H1 (cell line): ENCODE measurements around the gene ITPRIPL2. TPM values are rescaled to one million over a fixed set of nuclear protein-coding genes. Genes with fewer than 3 reads are reported as not detected.

Source experiments
- CTCF ChIA-PET: fragments of 300-600 bp; sonication (Branson Sonifier 250); formaldehyde crosslinking; loops from one replicate; lab custom pipeline; 2021; ENCODE audit not compliant: partially characterized antibody; lab: Charles Lee
- POLR2A ChIA-PET: fragments of 300-600 bp; sonication (Branson Sonifier 250); formaldehyde crosslinking; loops from one replicate; lab custom pipeline; 2021; ENCODE audit warnings: inconsistent platforms; ENCODE audit not compliant: partially characterized antibody; lab: Charles Lee
- DNase-seq, 2 experiments: peaks; one replicate each; pipeline versions ENCODE4 v3.0.0 to v3.0.0-alpha.2; 2010 to 2022; ENCODE audit warnings: low spot score in 2 of 2, low read depth in 1 of 2, mixed read lengths in 1 of 2
- FAIRE-seq: peaks from 2 replicates; lab custom pipeline; 2011; peaks lifted over from hg19 to GRCh38; lab: Jason Lieb, UNC
- H2AFZ ChIP-seq: 2 replicates; pipeline ENCODE4 v1.8.1; 2012; ENCODE audit warnings: low read length, inconsistent platforms
- H2AK5ac ChIP-seq: 2 replicates; pipeline ENCODE4 v1.6.1; 2013; ENCODE audit warnings: low read depth, low read length
- H2BK120ac ChIP-seq: replicated peaks from 2 replicates; pipeline ENCODE3; 2013; ENCODE audit warnings: low read depth, low read length, inconsistent platforms
- H2BK12ac ChIP-seq: 2 replicates; pipeline ENCODE4 v1.6.1; 2013; ENCODE audit warnings: low read depth, low read length
- H2BK15ac ChIP-seq: 2 replicates; pipeline ENCODE4 v1.6.1; 2013; ENCODE audit warnings: low read length
- H2BK20ac ChIP-seq: 2 replicates; pipeline ENCODE4 v1.6.1; 2013; ENCODE audit warnings: low read length
- H2BK5ac ChIP-seq: 2 replicates; pipeline ENCODE4 v1.6.1; 2013; ENCODE audit warnings: low read depth, low read length
- H3K14ac ChIP-seq: 2 replicates; pipeline ENCODE4 v1.6.1; 2013; ENCODE audit warnings: inconsistent platforms; ENCODE audit not compliant: insufficient read length
- H3K18ac ChIP-seq: 2 replicates; pipeline ENCODE4 v1.6.1; 2013; ENCODE audit warnings: low read length; ENCODE audit errors: extremely low read depth
- H3K23ac ChIP-seq: 2 replicates; pipeline ENCODE4 v1.6.1; 2013; ENCODE audit warnings: inconsistent platforms; ENCODE audit not compliant: insufficient read length
- H3K23me2 ChIP-seq: 2 replicates; pipeline ENCODE4 v1.6.1; 2013; ENCODE audit warnings: low read depth, low read length
- H3K27ac ChIP-seq: 2 replicates; pipeline ENCODE4 v1.6.1; 2011; ENCODE audit warnings: low read depth, low read length, inconsistent platforms
- H3K27me3 ChIP-seq, 4 experiments: replicated peaks in 1 of 4; 1 replicate in 1 of 4; 2 replicates in 3 of 4; pipeline versions ENCODE4 v1.6.1 to v1.8.1; 2011 to 2013; ENCODE audit warnings: low read length in 3 of 4, mild to moderate bottlenecking in 3 of 4, inconsistent platforms in 2 of 4, mixed read lengths in 2 of 4, moderate library complexity in 1 of 4; ENCODE audit not compliant: control insufficient read depth in 3 of 4, insufficient read depth in 3 of 4; ENCODE audit errors: extremely low read depth in 1 of 4
- H3K36me3 ChIP-seq, 4 experiments: 2 replicates each; pipeline versions ENCODE4 v1.6.1 to v1.8.1; 2011 to 2013; ENCODE audit warnings: mild to moderate bottlenecking in 4 of 4, low read length in 3 of 4, moderate library complexity in 2 of 4, control low read depth in 1 of 4, inconsistent platforms in 1 of 4; ENCODE audit not compliant: insufficient read depth in 4 of 4, control insufficient read depth in 2 of 4
- H3K4ac ChIP-seq: replicated peaks from 2 replicates; pipeline ENCODE3; 2013; ENCODE audit warnings: low read length, low read depth, mixed read lengths, inconsistent platforms; ENCODE audit not compliant: insufficient read length
- H3K4me1 ChIP-seq, 4 experiments: replicated peaks in 1 of 4; 1 replicate in 1 of 4; 2 replicates in 3 of 4; pipeline versions ENCODE4 v1.6.1 to v1.8.1; 2011 to 2013; ENCODE audit warnings: low read length in 3 of 4, inconsistent platforms in 2 of 4, mixed read lengths in 1 of 4; ENCODE audit not compliant: insufficient read depth in 4 of 4, control insufficient read depth in 3 of 4
- H3K4me2 ChIP-seq, 2 experiments: 2 replicates each; pipeline versions ENCODE4 v1.6.1 to v1.8.1; 2011 to 2013; ENCODE audit warnings: low read depth in 2 of 2, low read length in 2 of 2, control low read depth in 1 of 2, inconsistent platforms in 1 of 2, mild to moderate bottlenecking in 1 of 2; ENCODE audit not compliant: insufficient read depth in 1 of 2
- H3K4me3 ChIP-seq, 4 experiments: fragments of 200-600, 300-600 bp in 1 of 4; sonication (generic), shearing (Covaris generic), sonication (Bioruptor Twin) in 1 of 4; 2 replicates each; pipeline versions ENCODE4 v1.5.1 to v1.8.1; 2011 to 2016; ENCODE audit warnings: low read length in 4 of 4, low read depth in 3 of 4, control low read depth in 2 of 4, inconsistent platforms in 2 of 4, mild to moderate bottlenecking in 2 of 4, mixed read lengths in 1 of 4, moderate library complexity in 1 of 4; ENCODE audit not compliant: insufficient read depth in 2 of 4; ENCODE audit errors: extremely low read depth in 1 of 4
- H3K56ac ChIP-seq: replicated peaks from 2 replicates; pipeline ENCODE3; 2013; ENCODE audit warnings: low read depth, mild to moderate bottlenecking, mixed read lengths, low read length, inconsistent platforms; ENCODE audit not compliant: insufficient read length
- H3K79me1 ChIP-seq: 2 replicates; pipeline ENCODE4 v1.6.1; 2013; ENCODE audit warnings: low read depth, low read length, control low read depth
- H3K79me2 ChIP-seq, 2 experiments: 2 replicates each; pipeline versions ENCODE4 v1.6.1 to v1.8.1; 2012 to 2013; ENCODE audit warnings: low read length in 2 of 2, mild to moderate bottlenecking in 2 of 2, inconsistent platforms in 1 of 2; ENCODE audit not compliant: insufficient read depth in 2 of 2, control insufficient read depth in 1 of 2
- H3K9ac ChIP-seq, 4 experiments: replicated peaks in 1 of 4; 1 replicate in 1 of 4; 2 replicates in 3 of 4; pipeline versions ENCODE4 v1.6.1 to v1.8.1; 2011 to 2013; ENCODE audit warnings: low read depth in 3 of 4, low read length in 3 of 4, control low read depth in 2 of 4, mild to moderate bottlenecking in 2 of 4, moderate library complexity in 2 of 4, inconsistent platforms in 1 of 4; ENCODE audit errors: extremely low read depth in 1 of 4
- H3K9me3 ChIP-seq, 2 experiments: 2 replicates each; pipeline versions ENCODE4 v1.6.1 to v1.8.1; 2012 to 2013; ENCODE audit warnings: mild to moderate bottlenecking in 2 of 2, moderate library complexity in 2 of 2, control low read depth in 1 of 2, inconsistent platforms in 1 of 2, low read depth in 1 of 2, low read length in 1 of 2, mixed read lengths in 1 of 2; ENCODE audit not compliant: insufficient read depth in 2 of 2
- H4K20me1 ChIP-seq, 2 experiments: replicated peaks in 1 of 2; 2 replicates each; pipeline versions ENCODE3 to v1.8.1; 2011 to 2013; ENCODE audit warnings: inconsistent platforms in 2 of 2, low read length in 2 of 2, mild to moderate bottlenecking in 1 of 2; ENCODE audit not compliant: insufficient read depth in 2 of 2, control insufficient read depth in 1 of 2
- H4K5ac ChIP-seq: 2 replicates; pipeline ENCODE4 v1.6.1; 2013; ENCODE audit warnings: low read length, low read depth, mixed read lengths, inconsistent platforms; ENCODE audit not compliant: insufficient read length
- H4K8ac ChIP-seq: 2 replicates; pipeline ENCODE4 v1.8.0; 2013; ENCODE audit warnings: mild to moderate bottlenecking, moderate library complexity, low read length, inconsistent platforms; ENCODE audit not compliant: insufficient read depth; ENCODE audit errors: extremely low read depth
- H4K91ac ChIP-seq: replicated peaks from 2 replicates; pipeline ENCODE3; 2013; ENCODE audit warnings: low read length, mixed read lengths, inconsistent platforms; ENCODE audit not compliant: insufficient read length
- CBX5 ChIP-seq: fragments of 300-800, 300-1000 bp; sonication (generic); IDR thresholded peaks from 2 replicates; pipeline ENCODE4 v1.7.1; 2016; ENCODE audit warnings: antibody characterized with exemption, low read length, low read depth
- NANOG ChIP-seq: IDR thresholded peaks from 2 replicates; pipeline ENCODE4 v1.6.1; 2011; ENCODE audit warnings: low read length, low read depth, mild to moderate bottlenecking, inconsistent platforms; ENCODE audit not compliant: insufficient read depth, poor library complexity, severe bottlenecking
- RBBP5 ChIP-seq: IDR thresholded peaks from 2 replicates; pipeline ENCODE4 v1.7.1; 2012; ENCODE audit warnings: low read depth, mild to moderate bottlenecking, inconsistent platforms, low read length, moderate library complexity, borderline replicate concordance
- SIX5 ChIP-seq: IDR thresholded peaks from 2 replicates; pipeline ENCODE4 v1.6.1; 2011; ENCODE audit warnings: mild to moderate bottlenecking, low read depth, low read length
- SP1 ChIP-seq: IDR thresholded peaks from 2 replicates; pipeline ENCODE4 v1.6.1; 2011; ENCODE audit warnings: low read depth, low read length
- SUZ12 ChIP-seq: fragments of 200-600 bp; sonication (generic); IDR thresholded peaks from 2 replicates; pipeline ENCODE4 v1.6.1; 2012; ENCODE audit warnings: mild to moderate bottlenecking, inconsistent platforms, low read length, moderate library complexity, mixed read lengths
- TCF12 ChIP-seq: IDR thresholded peaks from 2 replicates; pipeline ENCODE4 v1.6.1; 2011; ENCODE audit warnings: low read depth, mild to moderate bottlenecking, low read length
- WGBS, 2 experiments: shearing (Covaris generic) in 1 of 2; methylation state at CpG; one replicate each; pipeline versions ENCODE4 v1.1.6 to v1.1.7; 2013 to 2015; ENCODE audit warnings: low lambda C conversion rate in 2 of 2, mixed read lengths in 2 of 2, inconsistent platforms in 1 of 2, low coverage in 1 of 2, missing lambda C conversion rate in 1 of 2; ENCODE audit not compliant: insufficient replicate concordance in 2 of 2, insufficient coverage in 1 of 2, insufficient read length in 1 of 2; ENCODE audit errors: extremely low coverage in 1 of 2, missing lambda C conversion rate in 1 of 2; 5-methylcytosine and 5-hydroxymethylcytosine counted together
- polyA plus RNA-seq, 7 experiments: library from polyadenylated mRNA; depleted of rRNA in 3 of 7; stranded (reverse) in 5 of 7; unstranded in 2 of 7; fragments of >200 nt in 5 of 7; fragments of 200-250 nt in 2 of 7; gene quantifications; 1 replicate in 5 of 7; 2 replicates in 1 of 7; 4 replicates in 1 of 7; pipeline versions ENCODE4 v1.2.1 to v1.2.3, GENCODE V29; 2011 to 2013; ENCODE audit warnings: missing spikeins in 2 of 7, mixed read lengths in 2 of 7
- total RNA-seq: library from RNA; stranded (reverse); fragmentation: NEBNext Ultra II Directional; extraction: Animal tissue kit (Norgen Biotek cat#: 25700); gene quantifications from 2 replicates; pipeline ENCODE4 v1.2.1, GENCODE V29; 2021
- TF ChIP-seq, protein P1 (sequence below): IDR thresholded peaks from 2 replicates; pipeline ENCODE4 v1.6.1; 2011; ENCODE audit warnings: low read depth, mild to moderate bottlenecking, low read length; ENCODE audit not compliant: insufficient read depth

The ITPRIPL2 gene
- total and polyA plus RNA-seq, 2 of the 8 experiments (the other 6 are each of a cell fraction or from before 2014, with no cell fraction given) = 1.1 to 3.4 TPM

- Histone ChIP-seq H3K18ac (no peak overlapping the region), H3K56ac (no peak overlapping the region), H3K9ac (no peak overlapping the region), H3K9me3 (no peaks in the 10 kb centered on the region; a peak in 1 of 4 replicates), H3K79me1 (no peaks in the 10 kb centered on the region), H2AK5ac (no peak overlapping the region), H2BK15ac (no peak overlapping the region), H3K36me3 (no peaks in the 10 kb centered on the region), H3K79me2 (no peaks in the 10 kb centered on the region), H2BK12ac (no peak overlapping the region), H3K23ac (no peak overlapping the region), H3K4ac (no peak overlapping the region), H4K8ac (no peak overlapping the region), H3K4me2 (no peak overlapping the region), H4K5ac (no peak overlapping the region), H3K4me1 (no peaks in the 10 kb centered on the region), H3K4me3 (no peak overlapping the region), H2BK5ac (no peak overlapping the region), H4K20me1 (no peaks in the 10 kb centered on the region), H3K27ac (no peak overlapping the region), H3K14ac (no peak overlapping the region), H3K27me3 (no peaks in the 10 kb centered on the region; a peak in 1 of 7 replicates), H2BK20ac (no peak overlapping the region), H4K91ac (no peak overlapping the region), H3K23me2 (no peaks in the 10 kb centered on the region), H2BK120ac (no peak overlapping the region), H2AFZ (no peak overlapping the region)
- no peak for DNase-seq
- no peak for FAIRE-seq
- no peak for TF ChIP-seq RBBP5
- TF ChIP-seq SUZ12 = no peak
- no peak for TF ChIP-seq NANOG
- no peak for TF ChIP-seq SP1
- no peak for TF ChIP-seq SIX5
- TF ChIP-seq TCF12 = no peak
- no peak for TF ChIP-seq CBX5
- TF ChIP-seq, protein P1, sequence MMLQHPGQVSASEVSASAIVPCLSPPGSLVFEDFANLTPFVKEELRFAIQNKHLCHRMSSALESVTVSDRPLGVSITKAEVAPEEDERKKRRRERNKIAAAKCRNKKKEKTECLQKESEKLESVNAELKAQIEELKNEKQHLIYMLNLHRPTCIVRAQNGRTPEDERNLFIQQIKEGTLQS = no peak
- WGBS, 2 experiments = 85% methylated on average over 1 of the region's 1 CpG; no CpG with 5 or more reads in 1 of the 2 experiments
- POLR2A ChIA-PET = no interaction called here
- CTCF ChIA-PET = interaction anchor here (0.8 kb wide), 1 partner anchor 18 kb away, joined by 4 read pairs; no protein-coding TSS in a partner anchor
Observed at GRCh38 chr16:19098173-19098572, 15.6 kb upstream of the ITPRIPL2 start.
